NT2/D1 (cell line): ENCODE measurements around the gene CSAD.

Experiments
- SUZ12 ChIP-seq: IDR thresholded peaks from 2 replicates; pipeline ENCODE4 v1.6.1; 2011; ENCODE audit not compliant: insufficient read length, insufficient read depth; ENCODE audit errors: extremely low read depth
- YY1 ChIP-seq: IDR thresholded peaks from 2 replicates; pipeline ENCODE4 v1.6.1; 2011; ENCODE audit not compliant: insufficient read length, insufficient read depth
- ZNF274 ChIP-seq: IDR thresholded peaks from 2 replicates; pipeline ENCODE4 v1.6.1; 2011; ENCODE audit warnings: mild to moderate bottlenecking, low read depth, low read length

- TF ChIP-seq YY1 (no peak), ZNF274 (no peak), SUZ12 (no peak)
Observed at GRCh38 chr12:53118751-53119300, 61.9 kb downstream of the CSAD start.
